ENCODE data around the gene PWWP2B. TPM values are rescaled to one million over a fixed set of nuclear protein-coding genes. Genes with fewer than 3 reads are reported as not detected.

Gene PWWP2B
- total RNA-seq, 1 donor from 2014 or later: 27.1 TPM

- DNase-seq (ENCODE audit: low read depth): no peak
- H3K36me3 ChIP-seq (ENCODE audit: control insufficient read depth, insufficient read depth, low read length): no peaks in the 10 kb centered on the region
- no peak for TF ChIP-seq CTCF (IDR thresholded peaks at IDR 0.05; ENCODE audit: insufficient read depth, low read length, poor library complexity, severe bottlenecking)
- H3K4me3 ChIP-seq (ENCODE audit: low read depth, low read length): no peak overlapping the region
- H3K27me3 ChIP-seq (ENCODE audit: control insufficient read depth, insufficient read depth, low read length): peaks cover 12% of the 10 kb centered on the region
These were observed 7.4 kb upstream of the PWWP2B start for GRCh38 chr10:132389433-132390169.

GRCh38 chr10:132390170-132390920 is 6.7 kb upstream of the PWWP2B start:
- Histone ChIP-seq H3K36me3 (ENCODE audit: control insufficient read depth, insufficient read depth, low read length) (no peaks in the 10 kb centered on the region), H3K4me3 (ENCODE audit: low read depth, low read length) (no peak overlapping the region), H3K27me3 (ENCODE audit: control insufficient read depth, insufficient read depth, low read length) (peaks cover 12% of the 10 kb centered on the region)
- no peak for TF ChIP-seq CTCF (IDR thresholded peaks at IDR 0.05; ENCODE audit: insufficient read depth, low read length, poor library complexity, severe bottlenecking)
- no peak for DNase-seq (ENCODE audit: low read depth)

GRCh38 chr10:132390921-132391675 is 5.9 kb upstream of the PWWP2B start:
- H3K27me3 ChIP-seq (ENCODE audit: control insufficient read depth, insufficient read depth, low read length): peaks cover 12% of the 10 kb centered on the region
- no peak for DNase-seq (ENCODE audit: low read depth)
- no peak for TF ChIP-seq CTCF (IDR thresholded peaks at IDR 0.05; ENCODE audit: insufficient read depth, low read length, poor library complexity, severe bottlenecking)

GRCh38 chr10:132391676-132392020 is 5.4 kb upstream of the PWWP2B start:
- TF ChIP-seq CTCF (IDR thresholded peaks at IDR 0.05; ENCODE audit: insufficient read depth, low read length, poor library complexity, severe bottlenecking): no peak
- Histone ChIP-seq H3K27me3 (ENCODE audit: control insufficient read depth, insufficient read depth, low read length) (peaks cover 12% of the 10 kb centered on the region), H3K36me3 (ENCODE audit: control insufficient read depth, insufficient read depth, low read length) (no peaks in the 10 kb centered on the region), H3K4me3 (ENCODE audit: low read depth, low read length) (no peak overlapping the region)
- DNase-seq (ENCODE audit: low read depth): no peak

More at GRCh38 chr10:132390921-132391675, 5.9 kb upstream of the PWWP2B start:
- H3K4me3 ChIP-seq (ENCODE audit: low read depth, low read length): no peak overlapping the region
- no peaks in the 10 kb centered on the region for H3K36me3 ChIP-seq (ENCODE audit: control insufficient read depth, insufficient read depth, low read length)

GRCh38 chr10:132392184-132392800 is 4.7 kb upstream of the PWWP2B start:
- no peak for TF ChIP-seq CTCF (IDR thresholded peaks at IDR 0.05; ENCODE audit: insufficient read depth, low read length, poor library complexity, severe bottlenecking)
- peaks cover 12% of the 10 kb centered on the region for H3K27me3 ChIP-seq (ENCODE audit: control insufficient read depth, insufficient read depth, low read length)
- H3K4me3 ChIP-seq (ENCODE audit: low read depth, low read length): no peak overlapping the region
- no peaks in the 10 kb centered on the region for H3K36me3 ChIP-seq (ENCODE audit: control insufficient read depth, insufficient read depth, low read length)
- no peak for DNase-seq (ENCODE audit: low read depth)

All from kidney epithelial cell (primary cell).